Measurements from ENCODE around the gene SEMA5B.

SEMA5B gene

DNA sequence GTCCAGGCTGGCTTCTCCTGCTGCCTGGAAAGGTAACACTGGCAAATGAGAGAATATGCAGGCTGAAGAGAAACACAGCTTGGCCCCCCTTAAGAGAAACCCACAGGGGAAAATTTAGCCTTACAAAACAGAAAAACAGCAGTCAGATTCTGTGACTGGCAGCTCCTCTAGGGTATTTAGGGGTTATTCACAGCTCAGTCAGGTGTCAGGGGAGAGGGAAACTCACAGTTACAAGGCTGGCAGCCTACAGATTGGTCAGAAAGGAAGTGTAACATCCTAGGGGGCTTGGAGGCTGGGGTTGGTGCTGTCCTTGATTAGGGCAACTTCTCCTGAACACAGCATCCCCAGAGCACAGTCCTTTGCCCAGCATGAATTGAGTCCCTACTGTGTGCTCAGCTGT is 81.4 kb downstream of the SEMA5B start:
- no peak for DNase-seq (ENCODE audit: low read depth in 2 of 2)

GRCh38 chr3:122945230-122945629 is 82.3 kb downstream of the SEMA5B start:
- no peak for DNase-seq (ENCODE audit: low read depth in 2 of 2)

DNA sequence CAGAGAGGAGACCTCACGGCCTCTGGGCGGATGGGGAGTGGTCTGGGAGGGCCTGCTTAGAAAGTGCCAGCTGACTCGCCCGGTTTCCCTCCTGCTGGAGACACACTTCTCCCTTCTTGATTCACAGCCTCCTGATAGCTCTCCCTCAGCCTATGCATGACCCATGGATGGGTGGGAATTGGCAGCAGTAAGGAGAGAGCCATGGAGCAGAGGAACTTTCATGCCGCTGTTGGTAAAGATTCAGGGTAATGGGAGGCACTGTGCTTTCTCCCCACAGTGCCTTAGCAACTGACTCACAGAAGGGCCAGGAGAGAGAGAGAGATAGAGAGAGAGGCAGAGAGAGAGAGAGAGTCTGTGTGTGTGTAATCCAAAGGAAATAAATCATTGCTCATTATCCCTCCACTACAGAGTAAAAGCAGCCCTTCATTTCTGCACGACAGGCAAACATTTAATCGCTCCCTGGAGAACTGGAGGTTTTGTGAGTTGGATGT is 82.8 kb downstream of the SEMA5B start:
- no peak for DNase-seq (ENCODE audit: low read depth in 2 of 2)

DNA sequence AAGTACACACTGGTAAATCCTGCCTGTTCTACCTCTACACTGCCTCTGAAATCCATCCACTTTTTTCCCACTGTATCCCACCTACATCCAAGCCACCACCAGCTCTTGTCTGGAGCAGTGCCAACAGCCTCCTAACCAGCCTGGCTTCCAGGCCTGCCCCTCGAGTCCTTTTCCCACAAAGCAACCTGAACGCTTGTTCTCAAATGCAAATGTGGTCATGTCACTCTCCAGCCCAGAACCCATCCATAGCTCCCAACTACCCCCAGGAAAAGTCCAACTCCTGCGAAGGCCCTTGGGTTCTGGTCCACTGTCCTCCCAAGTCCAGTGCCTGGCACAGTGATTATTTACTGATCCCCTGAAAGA is 83.8 kb downstream of the SEMA5B start:
- no peak for DNase-seq (ENCODE audit: low read depth in 2 of 2)

DNA sequence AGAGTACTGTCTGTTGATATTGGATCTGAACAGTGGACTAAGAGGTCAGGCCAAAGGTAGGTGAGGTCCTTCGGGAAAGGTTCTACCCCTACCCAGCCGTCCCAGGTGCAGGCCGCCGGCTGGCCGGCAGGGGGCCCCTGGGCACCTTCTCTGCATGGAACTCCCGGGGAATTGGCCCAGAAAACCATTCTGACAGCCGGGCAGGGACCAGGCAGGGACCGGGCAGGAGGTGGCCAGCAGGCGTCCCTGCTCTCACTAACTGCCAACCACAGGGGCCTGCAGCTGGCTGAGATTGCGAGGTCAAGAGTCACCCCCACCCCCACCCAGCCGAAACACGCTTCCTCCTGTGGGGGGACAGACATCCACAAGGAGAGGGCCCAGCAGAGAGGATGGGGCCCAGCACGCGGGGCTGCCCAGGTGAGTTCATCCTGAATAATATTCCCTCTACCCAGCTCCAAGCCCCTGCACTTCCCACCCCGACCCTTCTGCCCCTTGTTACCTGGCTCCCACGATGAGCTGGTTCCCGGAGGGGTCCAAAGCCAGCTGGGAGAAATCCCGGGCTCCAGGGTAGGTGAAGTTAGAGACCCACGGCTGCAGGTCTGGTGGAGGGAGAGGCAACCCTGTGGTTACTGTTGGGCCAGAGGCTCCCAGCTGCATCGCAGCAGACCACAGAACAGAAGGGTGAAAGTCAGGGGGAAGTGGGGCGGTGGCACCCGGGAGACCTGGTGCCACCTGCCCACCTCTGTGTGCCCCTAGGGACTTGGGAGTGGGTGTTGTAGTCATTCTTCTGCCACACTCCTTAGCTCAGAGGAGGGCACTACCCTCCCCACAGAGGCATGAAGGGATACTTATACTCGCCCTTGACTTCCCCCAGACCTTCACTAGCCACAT is 84.4 kb downstream of the SEMA5B start:
- DNase-seq (ENCODE audit: low read depth in 2 of 2) = no peak

DNA sequence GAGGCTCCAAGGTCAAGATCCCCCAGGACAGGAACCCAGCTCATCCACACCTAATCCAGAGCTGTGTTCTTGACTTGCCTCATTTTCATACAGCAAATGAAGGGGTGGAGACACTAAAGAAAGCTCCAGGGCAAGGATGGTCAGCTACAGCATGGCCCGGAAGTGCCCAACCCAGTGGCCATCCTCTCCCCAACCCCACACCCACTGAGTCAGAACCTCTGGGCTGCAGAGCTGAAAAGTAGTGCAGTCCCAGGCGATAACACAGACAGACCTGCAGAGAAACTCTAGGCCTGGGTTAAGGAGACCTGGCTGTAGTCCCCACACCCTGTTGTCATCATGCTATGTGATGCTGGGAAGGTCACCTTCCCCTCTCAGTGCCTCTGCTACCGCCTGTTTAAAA is 85.3 kb downstream of the SEMA5B start:
- DNase-seq (ENCODE audit: low read depth in 2 of 2) = no peak

DNA sequence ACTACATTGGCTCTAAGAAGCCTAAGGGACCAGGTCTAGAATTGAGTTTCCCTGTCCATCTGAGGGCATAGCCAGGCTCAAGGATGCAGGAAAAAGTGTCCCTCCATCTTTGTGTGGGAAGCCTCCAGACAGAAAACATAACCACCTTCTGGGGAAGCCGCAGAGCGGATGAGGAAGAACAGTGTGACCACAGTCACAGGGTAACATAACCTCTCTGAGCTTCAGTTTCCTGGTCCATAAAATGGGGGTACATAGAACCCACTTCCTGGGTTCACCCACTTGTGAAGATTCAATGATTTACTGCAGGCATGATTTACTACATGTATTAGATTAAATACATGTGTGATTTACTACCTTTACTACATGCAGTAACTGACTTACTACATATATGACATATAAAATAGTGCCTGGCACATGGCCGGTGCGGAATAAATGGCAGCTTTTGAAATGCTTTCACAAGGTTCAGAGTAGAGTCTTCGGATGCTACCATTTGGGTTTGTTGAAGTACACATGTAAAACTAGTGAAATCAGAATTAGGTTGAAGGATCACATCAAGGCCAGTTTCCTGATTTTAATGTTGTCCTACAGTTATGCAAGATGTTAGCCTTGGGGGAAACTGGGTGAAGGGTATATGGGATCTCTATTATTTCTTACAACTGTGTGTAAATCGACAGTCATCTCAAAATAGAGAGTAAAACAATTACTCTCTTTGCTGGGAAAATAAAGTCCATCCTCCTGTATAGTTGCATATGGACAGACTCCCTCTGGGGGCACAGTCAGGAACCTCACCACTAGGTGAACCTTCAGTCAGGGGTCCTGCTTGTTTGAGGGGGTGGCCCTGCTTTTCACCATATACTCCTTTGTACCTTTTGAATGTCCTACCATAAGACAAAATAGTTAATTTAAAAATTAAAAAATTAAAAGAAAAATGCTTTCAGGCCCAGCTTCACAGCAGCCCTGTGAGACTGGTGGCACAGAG is 86.0 kb downstream of the SEMA5B start:
- no peak for DNase-seq (ENCODE audit: low read depth in 2 of 2)

- no peak for DNase-seq (ENCODE audit: low read depth in 2 of 2)
These were observed 86.9 kb downstream of the SEMA5B start for GRCh38 chr3:122940628-122941086.

DNA sequence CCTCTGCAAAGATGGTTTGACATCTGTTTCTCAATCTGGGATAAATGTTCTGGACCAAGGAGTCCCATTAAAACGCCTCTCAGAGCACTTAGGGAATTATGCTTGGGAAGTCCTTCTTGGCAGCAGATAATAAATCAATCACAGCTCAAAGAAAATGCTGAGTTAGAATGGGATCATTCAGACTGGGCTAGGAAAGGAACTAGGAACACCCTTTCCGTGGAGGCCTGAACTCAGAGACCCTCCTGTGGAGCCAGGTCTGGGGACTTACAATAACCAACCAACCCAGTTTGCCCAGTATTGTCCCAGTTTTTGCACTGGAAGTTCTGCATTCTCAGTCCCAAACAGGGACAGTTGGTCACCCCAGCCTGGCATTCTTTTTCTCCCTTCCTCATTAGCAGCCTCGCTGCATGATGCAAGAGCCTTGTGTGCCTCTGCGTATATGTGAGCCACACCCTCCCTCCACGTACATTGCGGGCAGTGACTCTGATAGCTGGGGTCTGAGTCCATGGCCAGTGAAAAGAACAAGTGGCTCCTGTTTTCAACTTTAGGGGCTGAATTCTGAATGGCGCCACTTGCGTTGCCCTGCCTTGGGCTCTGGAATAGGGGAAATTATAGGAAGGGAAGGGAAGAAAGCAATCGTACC is 88.7 kb downstream of the SEMA5B start:
- no peak for DNase-seq (ENCODE audit: low read depth in 2 of 2)

DNA sequence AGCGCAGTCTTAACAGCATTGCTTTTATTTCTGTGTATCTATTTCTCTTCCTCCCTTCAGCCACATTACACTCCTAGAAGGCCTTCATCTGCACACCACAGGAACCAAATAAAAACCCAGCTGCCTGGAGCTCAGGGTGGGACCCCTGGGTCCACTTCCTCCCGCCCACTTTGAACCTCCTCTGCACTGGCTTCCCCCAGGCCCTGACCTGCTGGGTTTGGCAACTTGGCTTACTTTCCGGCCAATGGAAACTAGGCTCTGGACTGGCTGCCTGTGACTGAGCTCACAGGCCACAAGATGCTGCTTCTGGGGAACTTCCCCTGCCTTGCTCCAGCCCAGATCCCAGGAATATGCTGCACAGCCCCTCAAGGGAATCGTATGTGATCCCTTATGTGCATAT is 89.8 kb downstream of the SEMA5B start:
- DNase-seq (ENCODE audit: low read depth in 2 of 2) = no peak

GRCh38 chr3:122936986-122937385 is 90.6 kb downstream of the SEMA5B start:
- DNase-seq (ENCODE audit: low read depth in 2 of 2) = no peak

- no peak for DNase-seq (ENCODE audit: low read depth in 2 of 2)
These were observed 91.2 kb downstream of the SEMA5B start for GRCh38 chr3:122936335-122936734.

DNA sequence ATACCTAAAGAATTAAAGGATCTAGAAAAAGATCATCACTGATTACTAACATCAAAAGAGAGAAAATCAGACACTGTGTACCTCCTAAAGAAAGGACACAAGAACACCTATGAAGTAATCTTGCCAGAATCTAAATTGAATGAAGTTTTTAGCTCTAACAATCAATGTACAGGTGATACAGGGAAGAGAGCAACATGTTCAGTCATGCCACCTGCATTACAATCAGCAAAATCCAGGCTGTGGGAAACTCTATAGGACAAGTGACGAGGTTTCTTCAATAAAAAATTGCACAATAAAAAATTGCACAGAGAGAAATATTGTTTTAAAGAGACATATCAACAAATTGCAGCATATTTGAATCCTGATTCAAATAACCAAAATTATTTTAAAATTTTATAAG is 93.3 kb downstream of the SEMA5B start:
- no peak for DNase-seq (ENCODE audit: low read depth in 2 of 2)

DNA sequence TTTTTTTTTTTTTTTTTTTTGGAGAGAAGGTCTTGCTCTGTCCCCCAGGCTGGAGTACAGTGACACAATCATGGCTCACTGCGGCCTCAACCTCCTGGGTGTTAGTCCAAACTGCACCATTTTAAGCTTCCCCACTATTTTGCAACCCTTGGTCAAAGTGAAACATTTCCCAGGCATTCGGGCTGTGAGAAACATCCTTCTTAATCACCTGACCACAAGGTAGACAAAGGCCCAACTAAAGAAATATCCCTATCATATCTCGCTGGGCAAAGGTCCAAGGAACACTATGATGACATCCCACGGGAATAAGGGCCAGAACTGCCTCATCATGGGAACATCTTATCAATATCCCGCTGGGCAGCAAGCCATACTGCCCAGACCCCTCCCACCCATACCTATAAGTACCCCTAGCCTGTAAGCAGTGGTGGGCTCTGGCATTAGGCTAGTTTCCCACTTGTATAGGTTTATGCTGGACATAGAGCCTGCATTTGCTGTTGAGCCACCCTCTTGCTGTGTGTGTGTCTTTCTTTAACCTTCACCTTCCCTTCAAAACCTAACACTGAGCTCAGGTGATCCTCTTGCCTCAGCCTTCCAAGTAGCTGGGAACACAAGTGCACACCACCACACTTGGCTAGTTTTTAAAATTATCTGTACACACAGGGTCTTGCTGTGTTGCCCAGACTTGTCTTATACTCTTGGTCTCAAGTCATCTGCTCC is 95.2 kb downstream of the SEMA5B start:
- DNase-seq (ENCODE audit: low read depth in 2 of 2) = no peak

GRCh38 chr3:122931636-122932035 is 95.9 kb downstream of the SEMA5B start:
- no peak for DNase-seq (ENCODE audit: low read depth in 2 of 2)

DNA sequence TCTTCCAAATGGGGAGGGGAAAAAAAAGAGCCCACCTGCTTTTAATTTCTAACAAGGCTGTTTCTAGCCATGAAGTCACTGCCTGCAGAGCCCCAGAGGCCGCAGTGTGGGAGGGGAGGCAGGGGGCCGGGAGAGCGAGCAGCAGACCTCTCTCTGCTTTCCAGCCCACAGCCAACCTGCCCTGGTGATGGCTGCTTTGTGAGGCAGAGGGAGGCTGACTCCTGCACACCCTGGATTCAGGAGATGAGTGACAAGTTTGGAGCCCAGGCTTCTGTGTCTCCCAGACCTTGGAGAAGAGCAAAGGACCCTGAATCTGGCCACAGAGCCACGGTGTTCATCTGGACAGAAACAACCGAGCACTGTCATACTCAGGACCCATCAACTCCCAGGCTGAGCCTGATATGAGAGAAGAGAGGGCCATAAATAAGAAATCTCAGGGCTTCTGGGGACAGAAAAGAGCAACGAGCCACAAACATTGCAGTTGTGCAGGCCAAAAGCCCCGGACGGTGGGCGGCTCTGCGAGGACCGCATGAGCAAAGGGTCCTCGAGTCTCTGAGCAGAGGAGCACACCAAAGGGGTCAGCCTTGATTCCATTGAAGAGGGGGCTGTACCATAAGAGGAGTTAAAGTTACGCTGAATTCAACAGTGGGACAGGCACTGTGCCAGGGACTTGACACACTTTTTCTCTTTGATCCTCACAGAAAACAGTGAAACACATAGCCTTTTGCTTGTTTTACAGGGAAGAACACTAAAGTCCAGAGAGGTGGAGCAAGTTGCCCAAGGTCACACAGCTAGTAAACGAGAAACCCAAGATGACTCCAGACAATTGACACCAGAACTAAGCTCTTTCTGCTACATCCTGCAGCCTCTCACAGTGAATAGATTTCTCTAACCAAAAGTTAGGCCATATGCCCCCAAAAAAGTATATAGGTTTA is 97.2 kb downstream of the SEMA5B start:
- no peak for DNase-seq (ENCODE audit: low read depth in 2 of 2)

GRCh38 chr3:122929188-122930062 is 98.1 kb downstream of the SEMA5B start:
- no peak for DNase-seq (ENCODE audit: low read depth in 2 of 2)

GRCh38 chr3:122928396-122929187 is 99.0 kb downstream of the SEMA5B start:
- no peak for DNase-seq (ENCODE audit: low read depth in 2 of 2)
